RCC 7860 (cell line): ENCODE measurements around the gene RASGEF1C.

Source experiments
- DNase-seq: peaks from one replicate; pipeline ENCODE4 v3.0.0-alpha.2; 2015; ENCODE audit warnings: low spot score
- FAIRE-seq: peaks from 2 replicates; lab custom pipeline; 2012; peaks lifted over from hg19 to GRCh38; lab: Jason Lieb, UNC

RASGEF1C gene

GRCh38 chr5:180068519-180069090 lies 140.4 kb downstream of the RASGEF1C start:
- FAIRE-seq (no peak), DNase-seq (no peak)

- FAIRE-seq (no peak), DNase-seq (no peak)
Observed at GRCh38 chr5:180067986-180068385, 141.0 kb downstream of the RASGEF1C start.

GRCh38 chr5:180060192-180060591 lies 148.8 kb downstream of the RASGEF1C start:
- DNase-seq (no peak), FAIRE-seq (no peak)

- FAIRE-seq (no peak), DNase-seq (no peak)
Observed at GRCh38 chr5:180059326-180059725, 149.7 kb downstream of the RASGEF1C start.

- DNase-seq (no peak), FAIRE-seq (no peak)
Observed at GRCh38 chr5:180056153-180056552, 152.9 kb downstream of the RASGEF1C start.

GRCh38 chr5:180054226-180054625 lies 154.8 kb downstream of the RASGEF1C start:
- DNase-seq (no peak), FAIRE-seq (no peak)

GRCh38 chr5:180053061-180053602 lies 155.9 kb downstream of the RASGEF1C start:
- no peak for DNase-seq
- no peak for FAIRE-seq

- FAIRE-seq (no peak), DNase-seq (no peak)
Observed at GRCh38 chr5:180052211-180052818, 156.7 kb downstream of the RASGEF1C start.
